DOHH2 (cell line): ENCODE results near the gene HTR6.
A peak's percentile ranks its signal among the peaks of the same experiment; 100 is the strongest.

ENCODE experiments used
- H3F3A ChIP-seq: fragments of 200-600 bp; sonication (generic), shearing (Covaris generic); 2 replicates; pipeline ENCODE4 v1.6.0; 2016; ENCODE audit warnings: antibody characterized with exemption, mild to moderate bottlenecking; ENCODE audit not compliant: control insufficient read depth, insufficient read depth
- H3K27ac ChIP-seq: fragments of 200-600 bp; sonication (generic); 2 replicates; pipeline ENCODE4 v1.5.1; 2014; ENCODE audit warnings: low read depth, mild to moderate bottlenecking, low read length, moderate library complexity
- H3K27me3 ChIP-seq: fragments of 200-600 bp; sonication (generic); 2 replicates; pipeline ENCODE4 v1.6.1; 2014; ENCODE audit warnings: mild to moderate bottlenecking, low read length, mixed read lengths; ENCODE audit not compliant: control insufficient read depth
- H3K36me3 ChIP-seq: fragments of 200-600 bp; sonication (generic); 2 replicates; pipeline ENCODE4 v1.6.1; 2014; ENCODE audit warnings: mild to moderate bottlenecking, low read length, moderate library complexity, mixed read lengths; ENCODE audit not compliant: control insufficient read depth
- H3K4me1 ChIP-seq: fragments of 200-600 bp; sonication (generic); 2 replicates; pipeline ENCODE4 v1.6.1; 2014; ENCODE audit warnings: mild to moderate bottlenecking, low read length, mixed read lengths; ENCODE audit not compliant: control insufficient read depth
- H3K4me2 ChIP-seq: fragments of 200-600 bp; sonication (generic); 2 replicates; pipeline ENCODE4 v1.6.0; 2014; ENCODE audit warnings: mild to moderate bottlenecking, low read length, moderate library complexity
- H3K4me3 ChIP-seq: fragments of 200-600 bp; sonication (generic); 2 replicates; pipeline ENCODE4 v1.5.1; 2014; ENCODE audit warnings: mild to moderate bottlenecking, low read length, mixed read lengths
- H3K79me2 ChIP-seq: fragments of 200-600 bp; sonication (generic); 2 replicates; pipeline ENCODE4 v1.6.1; 2014; ENCODE audit warnings: mild to moderate bottlenecking, low read length, mixed read lengths; ENCODE audit not compliant: control insufficient read depth
- H3K9me2 ChIP-seq: fragments of 200-600 bp; sonication (generic); replicated peaks from 2 replicates; pipeline ENCODE4 v1.6.1; 2014; ENCODE audit warnings: mild to moderate bottlenecking, low read length, mixed read lengths; ENCODE audit not compliant: control insufficient read depth
- H3K9me3 ChIP-seq: fragments of 200-600 bp; sonication (generic); 2 replicates; pipeline ENCODE4 v1.6.1; 2014; ENCODE audit warnings: antibody characterized with exemption, low read length, mixed read lengths; ENCODE audit not compliant: control insufficient read depth, insufficient read depth
- H4K20me1 ChIP-seq: fragments of 200-600 bp; sonication (generic); 2 replicates; pipeline ENCODE4 v1.6.0; 2014; ENCODE audit warnings: low read depth, mild to moderate bottlenecking, antibody characterized with exemption, low read length, moderate library complexity; ENCODE audit not compliant: control insufficient read depth, insufficient read depth
- EZH2phosphoT487 ChIP-seq: fragments of 200-600 bp; sonication (generic); IDR thresholded peaks from 2 replicates; pipeline ENCODE4 v1.6.1; 2017; ENCODE audit warnings: borderline replicate concordance, mild to moderate bottlenecking, antibody characterized with exemption, low read length, moderate library complexity, mixed read lengths
- TF ChIP-seq, protein P1 (sequence below): fragments of 200-600 bp; sonication (generic); IDR thresholded peaks from one replicate; pipeline ENCODE4 v1.5.1; 2014; ENCODE audit warnings: antibody characterized with exemption, mild to moderate bottlenecking, low read depth, low read length; ENCODE audit not compliant: poor library complexity, severe bottlenecking

The HTR6 gene

DNA sequence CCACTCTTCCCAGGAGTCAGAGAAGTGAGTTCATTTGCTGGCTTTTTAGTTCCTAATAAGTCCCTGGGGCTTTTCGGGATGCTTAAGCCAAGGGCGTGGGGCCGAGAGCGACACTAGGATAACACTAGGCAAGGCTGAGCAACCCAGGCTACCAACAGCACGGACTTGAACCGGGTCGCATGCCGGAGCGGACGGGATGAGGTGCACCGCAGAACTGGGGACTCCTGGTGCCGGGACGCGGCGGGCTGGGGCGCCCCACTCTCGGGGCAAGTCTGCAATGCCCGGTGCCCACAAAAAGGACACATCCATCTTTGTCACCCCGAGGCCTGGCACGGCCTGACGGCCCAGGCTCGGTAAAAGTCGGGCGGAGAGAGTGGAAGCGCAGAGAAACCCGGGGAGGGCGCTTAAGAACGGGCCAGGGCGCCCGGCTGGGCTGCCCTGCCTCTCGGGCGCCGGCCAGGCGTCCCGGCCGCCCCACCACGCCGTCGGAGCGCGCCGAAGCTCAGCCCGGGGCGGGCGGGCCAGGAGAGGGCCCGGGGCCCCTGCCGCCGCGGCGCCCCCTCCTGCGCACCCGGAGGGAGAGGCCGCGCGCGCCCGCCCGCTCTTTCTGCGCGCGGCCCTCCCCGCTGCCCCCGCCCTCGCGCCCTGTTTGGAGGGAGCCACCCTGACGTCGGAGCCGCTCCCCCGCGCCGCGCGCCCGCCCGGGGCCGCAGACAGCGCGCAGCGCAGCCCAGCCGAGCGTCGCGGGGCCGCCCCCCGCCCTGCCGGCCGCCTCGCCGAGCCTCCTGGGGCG, 20.9 kb upstream of the HTR6 start, which contains the start of gene NBL1:
Gene NBL1, plus strand, starts transcription at position 710 of the 793 bp plus-strand sequence. CDS start 10,720 bp downstream, outside the sequence.
- Histone ChIP-seq H3K27ac (no peak within 1 kb of the TSS), H3F3A (no peaks in the 10 kb centered on the region), H4K20me1 (no peaks in the 10 kb centered on the region), H3K79me2 (no peaks in the 10 kb centered on the region), H3K4me2 (peak within 1 kb of the TSS; percentile 58), H3K9me3 (no peaks in the 10 kb centered on the region), H3K4me1 (peaks cover 3% of the 10 kb centered on the region; the same call in 1 of the 2 replicates), H3K36me3 (no peaks in the 10 kb centered on the region), H3K9me2 (no peaks in the 10 kb centered on the region), H3K27me3 (peaks cover 59% of the 10 kb centered on the region), H3K4me3 (peak within 1 kb of the TSS; percentile 35)
- peak; percentile 89 for TF ChIP-seq EZH2phosphoT487
- TF ChIP-seq, protein P1, sequence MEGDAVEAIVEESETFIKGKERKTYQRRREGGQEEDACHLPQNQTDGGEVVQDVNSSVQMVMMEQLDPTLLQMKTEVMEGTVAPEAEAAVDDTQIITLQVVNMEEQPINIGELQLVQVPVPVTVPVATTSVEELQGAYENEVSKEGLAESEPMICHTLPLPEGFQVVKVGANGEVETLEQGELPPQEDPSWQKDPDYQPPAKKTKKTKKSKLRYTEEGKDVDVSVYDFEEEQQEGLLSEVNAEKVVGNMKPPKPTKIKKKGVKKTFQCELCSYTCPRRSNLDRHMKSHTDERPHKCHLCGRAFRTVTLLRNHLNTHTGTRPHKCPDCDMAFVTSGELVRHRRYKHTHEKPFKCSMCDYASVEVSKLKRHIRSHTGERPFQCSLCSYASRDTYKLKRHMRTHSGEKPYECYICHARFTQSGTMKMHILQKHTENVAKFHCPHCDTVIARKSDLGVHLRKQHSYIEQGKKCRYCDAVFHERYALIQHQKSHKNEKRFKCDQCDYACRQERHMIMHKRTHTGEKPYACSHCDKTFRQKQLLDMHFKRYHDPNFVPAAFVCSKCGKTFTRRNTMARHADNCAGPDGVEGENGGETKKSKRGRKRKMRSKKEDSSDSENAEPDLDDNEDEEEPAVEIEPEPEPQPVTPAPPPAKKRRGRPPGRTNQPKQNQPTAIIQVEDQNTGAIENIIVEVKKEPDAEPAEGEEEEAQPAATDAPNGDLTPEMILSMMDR: no peak

DNA sequence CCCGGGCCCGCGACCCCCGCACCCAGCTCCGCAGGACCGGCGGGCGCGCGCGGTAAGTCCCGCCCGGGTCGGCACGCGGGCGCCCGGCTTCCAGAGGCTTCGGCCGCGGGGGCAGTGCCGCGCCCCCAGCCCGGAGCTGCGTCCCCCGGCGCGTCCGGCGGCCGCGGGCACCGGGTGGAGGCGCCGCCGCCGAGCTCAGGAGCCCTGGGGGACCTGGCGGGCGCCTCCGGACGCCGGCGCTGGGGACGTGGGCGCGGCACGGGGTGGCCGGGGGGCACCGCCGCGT, 20.3 kb upstream of the HTR6 start:
- H3K79me2 ChIP-seq: no peaks in the 10 kb centered on the region
- no peaks in the 10 kb centered on the region for H3K9me2 ChIP-seq
- no peaks in the 10 kb centered on the region for H3F3A ChIP-seq
- H3K27ac ChIP-seq: no peak overlapping the region
- H3K9me3 ChIP-seq: no peaks in the 10 kb centered on the region
- no peak for TF ChIP-seq EZH2phosphoT487
- TF ChIP-seq, protein P1: no peak
- H3K4me1 ChIP-seq: peaks cover 3% of the 10 kb centered on the region; the same call in 1 of the 2 replicates
- H4K20me1 ChIP-seq: no peaks in the 10 kb centered on the region
- peaks cover 59% of the 10 kb centered on the region for H3K27me3 ChIP-seq
- H3K4me3 ChIP-seq: peak overlapping the region; percentile 35
- H3K4me2 ChIP-seq: peak overlapping the region; percentile 58; the same call in 1 of the 2 replicates
- H3K36me3 ChIP-seq: no peaks in the 10 kb centered on the region

DNA sequence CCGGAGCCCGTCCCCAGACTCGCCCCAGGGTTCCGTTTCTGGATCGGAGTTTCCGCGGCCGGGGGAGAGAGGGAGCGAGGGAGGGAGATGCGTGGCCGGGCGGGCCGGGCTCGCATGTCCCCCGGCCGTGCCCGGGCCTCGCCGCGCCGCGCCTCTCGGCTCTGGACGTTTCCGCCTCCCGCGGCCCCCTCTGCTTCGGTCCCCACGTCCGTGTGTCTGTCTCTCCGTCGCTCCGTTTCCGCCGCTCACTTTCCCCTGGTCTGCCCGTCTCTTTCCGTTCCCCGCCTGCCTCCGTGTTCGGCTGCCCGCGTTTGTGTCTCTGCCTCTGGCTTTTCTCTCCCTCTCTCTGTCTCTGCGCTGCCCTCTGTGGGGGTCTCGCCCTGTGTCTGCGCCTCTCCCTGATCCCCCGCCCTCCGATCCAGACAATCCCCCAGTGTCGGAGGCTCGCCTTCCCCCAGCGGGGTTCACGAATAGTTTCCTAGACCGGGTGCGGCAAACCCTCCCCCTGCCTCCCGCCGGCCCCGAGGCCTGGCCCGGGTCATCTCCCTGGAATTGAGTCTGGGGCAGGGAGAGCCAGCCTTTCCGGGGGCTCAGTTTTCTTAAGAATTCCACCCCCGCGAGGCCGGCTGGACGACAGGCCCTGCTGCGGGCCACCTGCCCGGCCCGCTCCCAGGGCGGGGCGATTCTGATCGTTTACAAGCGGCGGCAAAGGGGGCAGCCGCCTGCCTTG, 19.8 kb upstream of the HTR6 start:
- Histone ChIP-seq H3K4me2 (peak overlapping the region; percentile 58), H3K27me3 (peaks cover 59% of the 10 kb centered on the region), H3K79me2 (no peaks in the 10 kb centered on the region), H3K9me2 (no peaks in the 10 kb centered on the region), H3K4me1 (peaks cover 3% of the 10 kb centered on the region; the same call in 1 of the 2 replicates), H3K4me3 (peak overlapping the region; percentile 35), H3K27ac (no peak overlapping the region), H4K20me1 (no peaks in the 10 kb centered on the region), H3K36me3 (no peaks in the 10 kb centered on the region), H3F3A (no peaks in the 10 kb centered on the region), H3K9me3 (no peaks in the 10 kb centered on the region)
- TF ChIP-seq, protein P1: no peak
- TF ChIP-seq EZH2phosphoT487: peak; percentile 98
